HG03457 (cell line): ENCODE data around the gene SERPINB6.
"Not testable (repeated sequence)": the region's sequence is repeated elsewhere in the genome, so short reads cannot be mapped to it uniquely, and the experiment has no call there.

Source experiments
- ATAC-seq: cut with Tn5 transposase; IDR thresholded peaks from one replicate; pipeline ENCODE4 v1.9.1; 2021; ENCODE audit warnings: moderate number of reproducible peaks; ENCODE audit not compliant: unreplicated experiment

SERPINB6 gene

GRCh38 chr6:2917065-2917464, 54.3 kb downstream of the SERPINB6 start:
- ATAC-seq: no peak

DNA sequence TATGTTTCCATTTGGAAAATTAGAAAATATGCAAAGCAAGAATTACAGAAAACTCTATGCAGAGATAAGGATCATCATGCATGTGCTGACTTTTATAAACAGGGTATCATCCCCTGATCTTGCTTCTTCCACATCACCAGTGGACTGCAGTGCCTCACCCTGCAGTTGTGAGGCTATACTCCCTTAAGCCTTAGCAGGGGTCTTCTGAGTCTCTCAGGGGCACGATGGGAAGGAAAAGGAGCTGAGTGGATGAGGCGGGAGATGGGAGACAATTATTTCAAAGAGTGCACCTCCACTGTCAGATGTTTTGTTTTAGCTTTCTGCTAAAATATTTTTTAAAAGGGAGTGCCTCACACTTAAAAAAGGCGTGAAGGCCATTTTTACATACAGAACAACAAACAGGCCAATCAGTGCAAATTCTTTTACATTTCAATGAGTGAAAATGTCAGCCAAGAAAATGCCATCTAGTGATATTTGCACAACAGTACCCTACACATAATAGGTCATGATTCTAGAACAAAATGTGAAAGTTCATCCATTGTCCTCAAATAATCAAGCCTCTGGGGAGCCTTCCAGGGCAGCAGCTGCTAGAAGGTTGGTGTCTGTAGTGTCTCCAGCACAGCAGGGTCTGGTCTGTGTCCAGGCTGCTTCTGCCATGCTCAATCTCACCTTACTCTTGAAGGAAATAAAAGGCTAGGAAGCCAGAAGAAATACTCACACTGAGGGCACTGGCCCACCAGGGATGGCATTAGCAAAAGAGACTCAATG, 55.0 kb downstream of the SERPINB6 start:
- no peak for ATAC-seq

GRCh38 chr6:2915150-2915549, 56.2 kb downstream of the SERPINB6 start:
- no peak for ATAC-seq

DNA sequence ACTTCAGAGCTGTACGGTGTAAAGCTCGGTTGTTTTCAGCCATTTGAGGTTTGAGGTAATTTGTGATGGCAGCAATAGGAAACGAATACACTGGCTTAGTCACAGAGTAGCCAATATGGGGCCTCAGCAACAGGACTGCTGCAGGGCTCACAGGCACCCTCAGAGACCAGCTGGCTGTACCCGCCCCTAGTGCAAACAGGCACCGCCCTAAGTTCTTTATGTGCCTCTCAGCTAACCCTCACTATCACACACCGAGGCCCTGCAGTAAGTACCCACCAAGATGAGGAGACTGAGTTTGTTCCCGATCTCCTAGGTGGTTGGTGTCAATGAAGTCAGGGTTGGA, 57.1 kb downstream of the SERPINB6 start:
- ATAC-seq: no peak

- ATAC-seq: no peak
Measured at GRCh38 chr6:2913621-2914317, 57.6 kb downstream of the SERPINB6 start.

DNA sequence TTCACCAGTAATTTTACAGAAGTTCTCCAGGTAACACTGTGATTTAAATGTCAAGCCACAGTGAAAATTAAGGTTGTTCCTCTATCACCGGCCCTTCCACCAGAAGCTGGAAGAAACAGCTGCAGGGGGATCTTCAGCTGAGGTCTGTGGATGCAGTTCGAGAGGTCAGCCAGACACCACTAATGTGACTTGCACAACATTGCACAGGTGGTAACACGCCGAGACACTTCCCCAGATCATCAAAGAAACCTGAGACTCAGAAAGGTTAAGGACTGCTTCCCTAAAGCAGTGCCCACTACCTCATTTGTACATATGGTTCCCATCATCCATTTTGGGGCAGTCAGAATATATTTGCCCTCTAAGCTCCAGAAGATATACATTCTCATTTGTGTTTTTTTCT, 60.2 kb downstream of the SERPINB6 start:
- ATAC-seq: no peak

- ATAC-seq: no peak
Measured at GRCh38 chr6:2909718-2910117, 61.6 kb downstream of the SERPINB6 start.

DNA sequence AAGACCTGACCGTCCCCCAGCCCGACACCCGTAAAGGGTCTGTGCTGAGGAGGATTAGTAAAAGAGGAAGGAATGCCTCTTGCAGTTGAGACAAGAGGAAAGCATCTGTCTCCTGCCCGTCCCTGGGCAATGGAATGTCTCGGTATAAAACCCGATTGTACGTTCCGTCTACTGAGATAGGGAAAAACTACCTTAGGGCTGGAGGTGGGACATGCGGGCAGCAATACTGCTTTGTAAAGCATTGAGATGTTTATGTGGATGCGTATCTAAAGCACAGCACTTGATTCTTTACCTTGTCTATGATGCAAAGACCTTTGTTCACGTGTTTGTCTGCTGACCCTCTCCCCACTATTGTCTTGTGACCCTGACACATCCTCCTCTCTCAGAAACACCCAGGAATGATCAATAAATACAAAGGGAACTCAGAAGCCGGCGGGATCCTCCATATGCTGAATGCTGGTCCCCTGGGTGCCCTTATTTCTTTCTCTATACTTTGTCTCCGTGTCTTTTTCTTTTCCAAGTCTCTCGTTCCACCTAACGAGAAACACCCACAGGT, 62.2 kb downstream of the SERPINB6 start:
- not testable (repeated sequence) for ATAC-seq

DNA sequence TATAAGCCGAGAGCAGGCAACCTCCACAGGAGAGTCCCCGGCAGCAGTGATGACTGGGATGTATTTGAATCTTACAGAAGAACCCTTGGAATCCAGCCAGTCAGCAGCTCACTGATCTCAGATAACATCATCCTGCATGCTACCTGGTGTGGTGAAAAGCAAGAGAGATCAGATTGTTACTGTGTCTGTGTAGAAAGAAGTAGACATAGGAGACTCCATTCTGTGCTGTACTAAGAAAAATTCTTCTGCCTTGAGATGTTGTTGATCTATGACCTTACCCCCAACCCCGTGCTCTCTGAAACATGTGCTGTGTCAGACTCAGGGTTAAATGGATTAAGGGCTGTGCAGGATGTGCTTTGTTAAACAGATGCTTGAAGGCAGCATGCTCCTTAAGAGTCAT, 62.9 kb downstream of the SERPINB6 start:
- ATAC-seq: not testable (repeated sequence)

GRCh38 chr6:2903411-2904185, 67.8 kb downstream of the SERPINB6 start:
- ATAC-seq: not testable (repeated sequence)

GRCh38 chr6:2901645-2902502, 69.5 kb downstream of the SERPINB6 start:
- ATAC-seq: not testable (repeated sequence)

- no peak for ATAC-seq
Measured at GRCh38 chr6:2900821-2901644, 70.3 kb downstream of the SERPINB6 start.

GRCh38 chr6:2900221-2900807, 71.1 kb downstream of the SERPINB6 start:
- no peak for ATAC-seq

DNA sequence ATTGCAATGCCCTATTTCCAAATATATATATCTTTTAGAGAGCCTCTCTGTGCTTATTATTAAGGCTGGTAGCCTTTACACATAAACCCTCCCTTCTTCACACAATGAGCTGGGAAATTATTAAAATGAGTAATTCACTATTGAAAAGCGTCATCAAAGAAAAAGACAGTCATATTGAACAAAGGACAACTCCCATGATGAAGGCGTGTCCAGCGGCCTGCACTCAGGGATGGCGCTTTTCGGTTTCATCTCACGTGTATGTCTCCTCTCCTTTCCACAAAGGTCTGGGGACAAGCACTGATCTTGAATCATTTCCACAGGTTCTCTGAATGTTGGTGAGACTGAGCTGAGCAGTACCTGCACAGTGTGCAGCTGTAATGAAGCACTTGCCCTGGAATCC, 71.8 kb downstream of the SERPINB6 start:
- no peak for ATAC-seq
